OCI-LY3 (cell line): ENCODE data around the gene ADGRG7.

ENCODE experiments used
- H2AFZ ChIP-seq: fragments of 200-600, 300-600 bp; shearing (Covaris generic); 2 replicates; pipeline ENCODE4 v1.6.0; 2014; ENCODE audit warnings: antibody characterized with exemption, low read depth, low read length
- H3K27ac ChIP-seq: fragments of 200-600, 300-600 bp; sonication (generic); 2 replicates; pipeline ENCODE4 v1.5.1; 2014; ENCODE audit warnings: mild to moderate bottlenecking, low read length, moderate library complexity, mixed read lengths
- H3K27me3 ChIP-seq: fragments of 200-600, 300-600 bp; sonication (generic); 2 replicates; pipeline ENCODE4 v1.6.1; 2014; ENCODE audit warnings: low read depth, low read length, mixed read lengths
- H3K36me3 ChIP-seq: fragments of 200-600, 300-600 bp; sonication (generic); replicated peaks from 2 replicates; pipeline ENCODE3; 2014; ENCODE audit warnings: low read depth, low read length, mixed read lengths
- H3K4me1 ChIP-seq: fragments of 300-600, 200-600 bp; sonication (generic); 2 replicates; pipeline ENCODE4 v1.6.1; 2014; ENCODE audit warnings: low read length, mixed read lengths
- H3K4me2 ChIP-seq: fragments of 200-600, 300-600 bp; sonication (generic); 2 replicates; pipeline ENCODE4 v1.6.1; 2014; ENCODE audit warnings: low read length, mixed read lengths
- H3K4me3 ChIP-seq: fragments of 300-600, 200-600 bp; sonication (generic); 2 replicates; pipeline ENCODE4 v1.5.1; 2014; ENCODE audit warnings: antibody characterized with exemption, mild to moderate bottlenecking, low read length, moderate library complexity
- H3K79me2 ChIP-seq: fragments of 300-600, 200-600 bp; shearing (Covaris generic); 2 replicates; pipeline ENCODE4 v1.6.1; 2014; ENCODE audit warnings: mild to moderate bottlenecking, low read length, mixed read lengths
- H3K9ac ChIP-seq: fragments of 300-600, 200-600 bp; shearing (Covaris generic); 2 replicates; pipeline ENCODE4 v1.6.0; 2014; ENCODE audit warnings: mild to moderate bottlenecking, low read length, moderate library complexity
- H3K9me3 ChIP-seq: fragments of 200-600, 300-600 bp; shearing (Covaris generic); 2 replicates; pipeline ENCODE4 v1.6.1; 2014; ENCODE audit warnings: low read length, mixed read lengths; ENCODE audit not compliant: insufficient read depth
- H4K20me1 ChIP-seq: fragments of 200-600, 300-600 bp; sonication (generic); 2 replicates; pipeline ENCODE4 v1.6.1; 2016; ENCODE audit warnings: low read length, mixed read lengths; ENCODE audit not compliant: insufficient read depth
- CTCF ChIP-seq: fragments of 200-600, 300-600 bp; sonication (generic); IDR thresholded peaks from 2 replicates; pipeline ENCODE4 v1.5.1; 2014; ENCODE audit warnings: antibody characterized with exemption, low read length, low read depth
- EZH2phosphoT487 ChIP-seq: fragments of 200-600 bp; shearing (Covaris generic); IDR thresholded peaks from 2 replicates; pipeline ENCODE4 v1.6.1; 2018; ENCODE audit warnings: antibody characterized with exemption, mixed run types, low read depth

Gene ADGRG7

DNA sequence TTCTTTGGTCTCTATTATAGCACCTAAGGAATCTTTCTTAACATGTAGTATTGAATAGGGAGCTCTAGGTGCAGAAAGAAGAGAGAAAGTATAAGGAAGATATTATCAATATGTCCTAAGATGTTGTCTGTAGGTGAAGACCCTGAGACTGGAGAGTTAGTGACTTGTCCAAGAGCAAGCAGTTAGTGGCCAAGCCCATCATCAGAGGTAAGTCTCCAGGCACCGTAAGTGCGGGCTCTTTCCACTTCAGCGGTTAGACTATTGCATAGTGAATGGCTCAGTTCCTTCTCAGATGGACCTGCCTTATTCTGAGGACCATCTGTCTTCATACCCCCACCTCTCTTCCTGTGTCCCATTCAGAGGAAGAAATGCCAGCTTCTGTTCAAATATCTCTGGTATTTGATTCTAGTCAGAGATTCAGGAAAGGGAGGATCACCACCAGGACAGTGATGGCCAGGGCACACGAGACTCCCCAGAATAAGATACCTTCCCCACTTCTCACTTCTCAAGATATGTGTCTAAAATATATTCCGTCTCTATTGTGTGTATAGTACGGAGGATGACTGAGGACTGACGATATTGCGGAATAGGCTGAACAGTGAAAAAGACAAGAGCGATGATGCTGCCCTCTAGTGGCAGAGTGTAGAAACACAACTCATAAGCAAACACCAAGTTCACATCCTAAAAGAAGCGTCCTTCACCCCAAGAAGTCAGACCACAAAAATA, 19.1 kb upstream of the ADGRG7 start:
- TF ChIP-seq EZH2phosphoT487 (no peak), CTCF (peak; percentile 94)
- Histone ChIP-seq H3K27ac (no peak overlapping the region), H3K9ac (no peak overlapping the region; the same call in 1 of the 2 replicates), H3K9me3 (no peaks in the 10 kb centered on the region), H3K27me3 (no peaks in the 10 kb centered on the region), H3K4me3 (peak overlapping the region; percentile 69), H3K79me2 (no peaks in the 10 kb centered on the region), H2AFZ (peak overlapping the region; percentile 89; the same call in 1 of the 2 replicates), H4K20me1 (no peaks in the 10 kb centered on the region), H3K4me1 (peaks cover 5% of the 10 kb centered on the region; the same call in 1 of the 2 replicates), H3K36me3 (no peaks in the 10 kb centered on the region), H3K4me2 (peak overlapping the region; percentile 79)

DNA sequence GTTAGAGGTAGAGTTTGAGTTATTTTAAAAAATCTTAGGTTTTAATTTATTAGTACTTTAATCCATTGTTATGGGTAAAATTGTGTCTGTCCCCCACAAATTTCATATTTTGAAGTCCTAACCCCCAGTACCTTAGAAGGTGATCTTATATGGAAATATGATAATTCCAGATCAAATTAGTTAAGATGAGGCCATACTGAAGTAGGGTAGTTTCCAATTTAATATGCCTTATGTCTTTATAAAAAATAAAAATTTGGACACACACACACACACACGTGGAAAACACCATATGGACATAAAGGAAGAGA, 18.6 kb upstream of the ADGRG7 start:
- no peak overlapping the region for H3K4me3 ChIP-seq
- H4K20me1 ChIP-seq: no peaks in the 10 kb centered on the region
- H3K4me2 ChIP-seq: 0 out of 2 replicates have a peak overlapping the region, but pooled peaks have one; percentile 79
- no peak overlapping the region for H3K27ac ChIP-seq
- no peak overlapping the region for H2AFZ ChIP-seq
- H3K9ac ChIP-seq: no peak overlapping the region
- H3K27me3 ChIP-seq: no peaks in the 10 kb centered on the region
- no peak for TF ChIP-seq EZH2phosphoT487
- no peak for TF ChIP-seq CTCF
- H3K36me3 ChIP-seq: no peaks in the 10 kb centered on the region
- H3K4me1 ChIP-seq: peaks cover 5% of the 10 kb centered on the region; the same call in 1 of the 2 replicates
- no peaks in the 10 kb centered on the region for H3K9me3 ChIP-seq
- H3K79me2 ChIP-seq: no peaks in the 10 kb centered on the region

DNA sequence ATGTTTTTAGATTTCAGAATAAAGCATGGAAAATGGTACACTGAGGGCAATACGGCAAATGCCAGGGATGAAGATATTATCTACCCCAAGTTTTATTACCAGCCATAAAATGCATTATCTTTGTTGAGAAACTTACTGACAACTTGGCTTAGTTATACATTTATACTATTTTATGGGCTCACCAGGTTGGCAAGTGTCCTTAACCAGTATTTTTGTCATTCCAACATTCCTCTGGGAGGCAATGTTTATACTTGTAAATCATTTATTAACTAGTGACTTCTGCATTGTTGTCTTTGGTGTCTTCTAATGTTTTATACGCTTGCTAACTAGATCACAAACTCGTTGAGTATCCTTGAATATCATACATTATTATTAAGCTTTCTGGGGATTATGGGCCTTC, 18.0 kb upstream of the ADGRG7 start:
- Histone ChIP-seq H3K79me2 (no peaks in the 10 kb centered on the region), H3K9ac (no peak overlapping the region), H4K20me1 (no peaks in the 10 kb centered on the region), H3K36me3 (no peaks in the 10 kb centered on the region), H3K4me3 (no peak overlapping the region), H3K27me3 (no peaks in the 10 kb centered on the region), H3K9me3 (no peaks in the 10 kb centered on the region), H3K4me2 (no peak overlapping the region), H2AFZ (no peak overlapping the region), H3K4me1 (peaks cover 5% of the 10 kb centered on the region; the same call in 1 of the 2 replicates), H3K27ac (no peak overlapping the region)
- TF ChIP-seq EZH2phosphoT487 (no peak), CTCF (no peak)

- H4K20me1 ChIP-seq: no peaks in the 10 kb centered on the region
- no peak overlapping the region for H2AFZ ChIP-seq
- H3K4me1 ChIP-seq: peaks cover 21% of the 10 kb centered on the region
- no peaks in the 10 kb centered on the region for H3K9me3 ChIP-seq
- H3K9ac ChIP-seq: no peak overlapping the region
- no peak overlapping the region for H3K27ac ChIP-seq
- no peak overlapping the region for H3K4me2 ChIP-seq
- H3K27me3 ChIP-seq: no peaks in the 10 kb centered on the region
- no peaks in the 10 kb centered on the region for H3K36me3 ChIP-seq
- TF ChIP-seq CTCF (no peak), EZH2phosphoT487 (no peak)
- no peaks in the 10 kb centered on the region for H3K79me2 ChIP-seq
- no peak overlapping the region for H3K4me3 ChIP-seq
Observed at GRCh38 chr3:100600181-100601042, 9.0 kb upstream of the ADGRG7 start.
